ENCODE measurements around the gene RETREG3.
A peak's percentile ranks its signal among the peaks of the same experiment; 100 is the strongest.
"Not testable (repeated sequence)": the region's sequence is repeated elsewhere in the genome, so short reads cannot be mapped to it uniquely, and the experiment has no call there.

The RETREG3 gene

DNA sequence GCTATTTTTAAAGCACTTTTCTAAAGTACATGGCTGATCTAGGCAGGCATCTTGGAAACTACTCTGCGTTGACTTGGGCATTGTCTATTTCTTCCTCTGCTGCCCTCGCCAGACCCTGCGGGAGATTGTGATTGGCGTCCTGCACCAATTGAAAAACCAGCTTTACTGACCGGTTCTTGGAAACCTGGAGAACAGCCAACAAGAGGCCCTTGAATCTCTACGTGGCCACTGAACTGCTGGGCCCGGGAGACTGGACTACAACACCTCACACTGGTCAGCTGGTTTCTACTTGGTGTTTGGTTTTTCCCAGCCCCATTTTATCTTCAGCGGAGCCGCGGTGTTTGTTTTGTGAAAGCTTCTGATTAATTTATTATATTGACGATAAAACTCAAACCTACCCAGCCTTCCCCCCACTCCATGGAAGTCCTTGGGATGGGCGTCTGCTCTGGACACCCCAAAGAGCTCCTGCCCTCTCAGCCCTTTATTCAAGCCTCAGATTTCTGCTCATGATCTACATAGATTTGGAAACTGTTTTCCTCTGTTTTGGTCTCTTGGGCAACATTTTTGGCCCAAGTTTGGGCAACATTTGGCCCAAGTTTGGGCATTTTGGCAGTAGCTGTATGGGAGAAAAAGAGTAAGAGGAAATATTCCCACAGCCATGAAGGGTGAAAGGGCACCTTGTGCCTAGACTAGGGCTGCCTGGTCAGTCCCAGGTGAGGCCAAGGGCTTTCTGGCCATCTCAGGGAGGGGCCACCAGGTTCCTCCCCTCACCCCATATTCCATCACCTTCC is 37.5 kb downstream of the RETREG3 start:
- no peak for DNase-seq

DNA sequence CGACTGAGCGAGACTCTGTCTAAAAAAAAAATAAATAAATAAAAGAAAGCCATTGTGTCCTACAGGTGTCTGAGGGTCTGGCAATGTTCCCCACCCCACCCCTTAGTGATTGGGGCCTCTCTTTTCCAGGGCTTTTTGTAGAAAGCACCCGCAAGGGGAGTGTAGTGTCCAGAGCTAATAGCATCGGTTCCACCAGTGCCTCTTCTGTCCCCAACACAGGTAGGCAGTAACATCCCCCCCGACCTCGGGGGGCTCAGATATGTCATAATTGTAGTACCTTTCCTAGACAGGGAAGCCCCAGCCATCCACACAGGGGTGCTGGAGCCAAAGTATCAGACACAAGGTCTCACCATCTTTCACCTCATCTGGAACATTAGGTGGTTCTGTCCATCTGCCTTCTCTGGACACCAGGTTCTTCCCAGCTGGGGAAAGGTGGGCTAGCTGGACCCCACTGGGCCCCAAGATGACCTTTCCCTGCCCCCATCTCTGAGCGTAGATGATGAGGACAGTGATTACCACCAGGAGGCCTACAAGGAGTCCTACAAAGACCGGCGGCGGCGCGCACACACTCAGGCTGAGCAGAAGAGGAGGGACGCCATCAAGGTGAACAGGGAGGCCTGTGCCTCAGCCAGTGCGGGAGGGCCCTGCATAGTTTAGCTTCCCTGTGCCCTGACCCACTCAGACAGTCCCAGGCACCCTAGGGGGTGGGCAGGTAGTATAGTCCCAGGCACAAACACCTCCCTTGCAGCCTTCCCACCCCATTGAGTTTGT is 40.6 kb downstream of the RETREG3 start:
- no peak for DNase-seq

DNA sequence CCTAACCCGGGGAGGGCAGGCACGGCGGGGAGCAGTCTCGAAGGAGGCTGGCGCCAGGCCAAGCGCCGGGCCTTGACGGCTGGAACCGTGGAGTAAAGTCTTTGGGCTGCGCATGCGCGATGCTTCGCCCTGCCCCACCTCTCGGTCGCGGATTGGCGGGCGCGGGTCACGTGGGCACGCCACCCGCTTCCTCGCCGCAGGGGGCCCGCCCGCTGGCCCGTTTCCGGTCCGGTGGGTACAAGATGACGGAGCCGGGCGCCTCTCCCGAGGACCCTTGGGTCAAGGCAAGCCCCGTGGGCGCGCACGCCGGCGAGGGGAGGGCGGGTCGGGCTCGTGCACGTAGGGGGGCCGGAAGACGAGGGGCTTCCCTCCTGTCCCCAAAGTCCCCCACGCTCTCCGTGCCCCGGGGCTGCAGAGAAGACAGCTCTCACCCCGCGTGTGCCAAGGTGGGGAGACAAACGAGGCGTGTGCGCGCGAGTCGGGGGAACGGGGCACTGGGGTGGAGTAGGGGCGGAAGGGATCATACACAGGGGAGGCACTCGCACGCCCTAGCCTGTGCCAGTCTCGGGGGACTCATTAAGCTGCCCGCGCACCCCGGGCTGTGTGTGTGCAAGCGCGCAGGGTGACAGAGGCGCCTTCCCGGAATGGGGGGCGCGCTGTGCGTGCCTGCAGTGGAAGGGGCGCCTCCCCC is 42.1 kb downstream of the RETREG3 start, which contains the start of gene MLX:
MLX (plus strand) TSS at position 218 of the 691 bp plus-strand sequence; CDS start at position 243, 25 bp downstream.
- peak; percentile 90 for DNase-seq

DNA sequence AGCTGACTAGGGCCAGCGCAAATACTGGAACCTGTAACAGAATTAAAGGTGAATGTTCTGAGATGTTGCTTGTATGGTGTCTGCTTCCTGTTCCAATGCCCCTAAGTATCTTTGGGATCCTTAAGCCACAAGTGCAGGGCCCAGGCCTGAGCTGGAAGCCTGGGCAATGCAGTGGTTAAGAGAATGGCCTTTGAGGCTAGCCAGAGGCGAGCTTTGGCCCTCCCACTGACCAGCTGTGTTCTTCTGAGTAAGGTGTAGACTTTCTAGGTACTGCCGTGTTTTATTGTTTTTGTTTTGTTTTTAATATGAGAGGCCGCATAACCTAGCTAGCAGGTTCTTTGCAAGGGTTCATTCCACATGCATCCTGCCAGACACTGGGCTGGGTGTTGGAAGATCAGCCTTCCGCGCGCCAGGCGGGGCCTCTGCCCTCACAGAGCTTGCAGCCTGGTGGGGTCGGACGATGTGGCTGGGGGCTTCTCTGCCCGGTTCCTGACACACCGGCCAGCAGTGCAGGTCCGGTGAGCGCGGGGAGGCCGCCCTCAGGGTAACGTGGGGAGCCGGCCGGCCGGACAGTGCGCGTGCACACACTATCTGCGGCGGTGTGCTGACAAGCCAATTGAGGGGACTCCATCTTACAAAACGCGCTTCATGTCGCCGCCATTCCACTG is 42.8 kb downstream of the RETREG3 start:
- no peak for DNase-seq

DNA sequence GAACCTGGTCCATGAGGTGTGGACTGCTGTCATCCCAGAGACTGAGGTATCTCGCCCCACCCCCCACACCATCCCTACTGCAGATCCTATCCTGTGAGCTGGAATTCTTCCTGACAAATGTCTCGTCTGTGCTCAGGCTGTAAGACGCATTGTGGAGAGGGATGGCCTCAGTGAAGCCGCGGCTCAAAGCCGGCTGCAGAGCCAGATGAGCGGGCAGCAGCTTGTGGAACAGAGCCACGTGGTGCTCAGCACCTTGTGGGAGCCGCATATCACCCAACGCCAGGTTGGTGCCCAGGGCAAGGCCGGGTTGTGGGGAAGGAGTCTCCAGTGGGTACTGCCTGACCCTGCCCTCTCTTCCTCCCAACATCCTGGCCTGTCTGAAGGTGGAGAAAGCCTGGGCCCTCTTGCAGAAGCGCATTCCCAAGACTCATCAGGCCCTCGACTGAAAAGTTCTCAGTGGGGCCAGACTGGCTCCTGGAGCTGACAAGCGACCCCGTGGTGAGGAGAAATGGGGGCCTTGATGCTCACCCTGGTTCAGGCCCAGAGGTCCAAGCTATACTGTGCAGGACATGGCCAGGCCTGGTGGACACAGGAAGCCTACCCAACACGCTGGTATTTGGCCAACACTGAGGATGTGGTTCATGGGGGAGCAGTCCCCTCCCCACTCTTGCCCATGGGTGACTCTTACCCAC is 43.5 kb downstream of the RETREG3 start:
- no peak for DNase-seq

DNA sequence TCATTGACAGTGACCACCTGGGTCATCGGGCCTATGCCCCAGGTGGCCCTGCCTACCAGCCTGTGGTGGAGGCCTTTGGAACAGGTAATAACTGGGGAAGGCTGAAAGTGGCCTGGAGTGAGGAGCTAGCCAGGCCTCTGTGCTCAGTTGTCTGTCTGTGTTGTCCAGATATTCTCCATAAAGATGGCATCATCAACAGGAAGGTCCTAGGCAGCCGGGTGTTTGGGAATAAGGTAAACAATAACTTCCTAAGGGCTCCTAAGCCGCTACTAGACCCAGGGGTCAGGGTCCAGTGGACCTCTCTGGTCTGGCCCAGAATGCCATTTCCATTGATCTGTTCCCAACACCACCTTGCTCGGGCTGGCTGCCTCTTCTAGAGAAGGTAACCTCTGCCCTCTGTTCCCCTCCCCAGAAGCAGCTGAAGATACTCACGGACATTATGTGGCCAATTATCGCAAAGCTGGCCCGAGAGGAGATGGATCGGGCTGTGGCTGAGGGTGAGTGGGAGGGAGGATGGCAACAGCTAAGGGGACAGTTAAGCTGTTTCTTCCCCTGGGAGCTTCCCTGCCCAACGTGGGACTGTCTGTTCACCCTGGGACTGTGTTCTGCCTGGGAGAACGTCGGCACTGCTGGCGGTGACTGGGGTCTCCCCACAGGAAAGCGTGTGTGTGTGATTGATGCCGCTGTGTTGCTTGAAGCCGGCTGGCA is 44.2 kb downstream of the RETREG3 start:
- no peak for DNase-seq

DNA sequence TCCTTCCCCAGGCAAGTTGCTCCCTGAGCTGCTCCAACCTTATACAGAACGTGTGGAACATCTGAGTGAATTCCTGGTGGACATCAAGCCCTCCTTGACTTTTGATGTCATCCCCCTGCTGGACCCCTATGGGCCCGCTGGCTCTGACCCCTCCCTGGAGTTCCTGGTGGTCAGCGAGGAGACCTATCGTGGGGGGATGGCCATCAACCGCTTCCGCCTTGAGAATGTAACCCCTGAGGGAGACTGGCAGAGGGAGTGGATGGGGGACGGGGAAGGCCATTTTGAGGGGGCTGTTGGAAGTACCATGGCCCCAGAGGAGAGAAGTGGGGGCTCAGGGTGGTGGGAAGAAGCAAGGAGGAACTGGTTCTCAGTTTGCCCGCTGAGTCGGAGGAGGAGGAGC is 45.2 kb downstream of the RETREG3 start:
- no peak for DNase-seq

DNA sequence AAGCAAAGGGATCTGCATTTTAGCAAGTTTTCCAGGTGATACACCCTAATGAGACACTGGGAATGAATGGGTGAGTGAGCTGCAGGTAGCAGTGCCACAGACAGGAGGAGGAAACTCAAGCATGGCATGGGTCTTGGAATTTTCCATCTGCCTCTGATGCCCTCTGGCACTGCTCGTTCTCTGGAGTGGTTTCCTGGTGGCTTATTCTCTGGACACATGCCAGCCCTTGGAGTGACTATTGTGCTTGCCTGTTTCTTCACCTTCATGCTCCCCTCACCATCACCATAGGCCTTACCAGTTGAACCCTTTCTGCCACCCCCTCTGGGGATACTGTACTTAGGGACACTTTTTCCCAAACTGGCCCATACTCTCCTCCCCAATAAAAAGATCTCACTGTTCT is 45.6 kb downstream of the RETREG3 start:
- no peak for DNase-seq

DNA sequence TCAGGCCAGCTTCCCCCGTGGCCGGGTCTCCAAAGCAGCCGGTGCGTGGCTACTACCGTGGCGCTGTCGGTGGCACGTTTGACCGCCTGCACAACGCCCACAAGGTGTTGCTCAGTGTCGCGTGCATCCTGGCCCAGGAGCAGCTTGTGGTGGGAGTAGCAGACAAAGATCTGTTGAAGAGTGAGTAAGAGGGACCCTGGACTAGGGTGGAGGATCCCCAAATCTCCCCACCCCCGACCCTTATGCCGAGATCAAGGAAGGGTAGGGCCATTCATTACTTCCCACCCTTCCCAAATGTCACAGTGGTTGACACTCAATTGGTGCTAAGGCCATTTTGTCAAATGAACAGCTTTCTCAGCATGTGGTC is 46.0 kb downstream of the RETREG3 start:
- no peak for DNase-seq

DNA sequence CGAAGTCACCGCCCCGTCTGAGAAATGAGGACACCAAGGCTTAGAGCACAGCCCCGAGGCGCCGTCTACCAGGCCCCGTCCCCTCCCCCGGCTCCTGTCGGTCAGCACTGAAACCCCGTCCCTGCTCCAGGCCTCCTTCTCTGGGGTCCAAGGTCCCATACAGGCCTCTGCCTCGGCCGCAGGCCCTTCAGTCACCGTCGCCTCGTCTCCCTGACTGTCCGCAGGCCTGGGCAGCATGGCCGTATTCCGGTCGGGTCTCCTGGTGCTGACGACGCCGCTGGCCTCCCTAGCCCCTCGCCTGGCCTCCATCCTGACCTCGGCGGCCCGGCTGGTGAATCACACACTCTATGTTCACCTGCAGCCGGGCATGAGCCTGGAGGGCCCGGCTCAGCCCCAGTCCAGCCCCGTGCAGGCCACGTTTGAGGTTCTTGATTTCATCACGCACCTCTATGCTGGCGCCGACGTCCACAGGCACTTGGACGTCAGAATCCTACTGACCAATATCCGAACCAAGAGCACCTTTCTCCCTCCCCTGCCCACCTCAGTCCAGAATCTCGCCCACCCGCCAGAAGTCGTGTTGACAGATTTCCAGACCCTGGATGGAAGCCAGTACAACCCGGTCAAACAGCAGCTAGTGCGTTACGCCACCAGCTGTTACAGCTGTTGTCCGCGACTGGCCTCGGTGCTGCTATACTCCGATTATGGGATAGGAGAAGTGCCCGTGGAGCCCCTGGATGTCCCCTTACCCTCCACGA is 46.6 kb downstream of the RETREG3 start:
- DNase-seq, result no peak

DNA sequence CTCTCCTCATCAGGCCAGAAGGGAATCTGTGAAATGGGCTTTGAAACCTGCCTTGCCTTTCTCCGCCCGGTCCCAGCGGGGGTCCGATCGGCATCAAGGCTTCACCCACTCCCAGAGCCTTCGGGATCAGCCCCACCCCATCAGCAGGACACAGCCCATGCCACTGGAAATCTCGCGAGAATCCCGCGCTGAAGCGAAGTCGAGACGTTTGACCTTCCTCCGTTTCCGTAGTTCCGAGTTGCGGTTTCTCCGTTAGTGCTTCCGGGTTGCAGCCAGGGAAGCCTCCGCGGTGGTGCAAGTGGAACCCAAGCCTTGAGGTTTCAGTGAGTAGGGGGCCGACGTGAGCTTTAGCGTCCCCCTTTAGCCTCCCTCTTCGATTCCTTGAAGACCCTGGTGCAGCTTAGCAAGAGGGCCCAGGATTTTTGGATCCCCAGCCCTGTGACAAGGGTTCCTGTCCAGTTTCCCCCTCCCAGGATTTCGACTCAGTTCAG is 47.2 kb downstream of the RETREG3 start, which contains the start of gene COASY:
COASY (plus strand) TSS at position 252 of the 491 bp plus-strand sequence. CDS start 475 bp downstream, outside the sequence.
- DNase-seq, result peak; percentile 98

DNA sequence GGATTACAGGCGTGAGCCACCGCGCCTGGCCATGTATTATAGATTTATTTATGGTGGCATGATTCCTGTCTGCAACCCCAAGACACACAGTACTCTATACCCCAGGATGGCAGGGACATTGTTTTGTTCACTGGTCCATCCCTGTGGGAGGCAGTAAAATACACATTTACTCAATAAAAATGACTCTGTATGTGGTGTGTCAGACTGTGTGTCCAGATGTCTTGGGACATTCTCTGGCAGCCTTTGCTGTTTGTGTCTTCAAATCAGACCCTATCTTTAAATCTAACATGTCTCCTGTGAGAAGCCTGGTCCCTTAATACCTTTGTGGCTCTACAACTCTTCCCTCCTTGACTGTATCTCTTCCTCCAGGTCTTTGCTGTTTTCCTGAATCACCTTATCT is 48.9 kb downstream of the RETREG3 start:
- no peak for DNase-seq

DNA sequence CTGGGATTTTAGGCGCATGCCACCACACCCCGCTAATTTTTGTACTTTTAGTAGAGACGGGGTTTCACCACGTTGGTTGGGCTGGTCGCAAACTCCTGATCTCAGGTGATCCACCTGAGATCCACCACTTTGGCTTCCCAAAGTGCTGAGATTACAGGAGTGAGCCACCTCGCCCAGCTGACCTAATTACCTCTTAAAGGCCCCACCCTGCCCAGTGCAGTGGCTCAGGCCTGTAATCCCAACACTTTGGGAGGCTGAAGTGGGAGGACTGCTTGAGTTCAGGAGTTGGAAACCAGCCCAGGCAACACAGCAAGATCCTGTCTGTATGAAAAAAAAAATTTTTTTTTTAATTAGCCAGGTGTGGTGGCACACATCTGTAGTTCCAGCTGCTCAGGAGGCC is 50.1 kb downstream of the RETREG3 start:
- no peak for DNase-seq

DNA sequence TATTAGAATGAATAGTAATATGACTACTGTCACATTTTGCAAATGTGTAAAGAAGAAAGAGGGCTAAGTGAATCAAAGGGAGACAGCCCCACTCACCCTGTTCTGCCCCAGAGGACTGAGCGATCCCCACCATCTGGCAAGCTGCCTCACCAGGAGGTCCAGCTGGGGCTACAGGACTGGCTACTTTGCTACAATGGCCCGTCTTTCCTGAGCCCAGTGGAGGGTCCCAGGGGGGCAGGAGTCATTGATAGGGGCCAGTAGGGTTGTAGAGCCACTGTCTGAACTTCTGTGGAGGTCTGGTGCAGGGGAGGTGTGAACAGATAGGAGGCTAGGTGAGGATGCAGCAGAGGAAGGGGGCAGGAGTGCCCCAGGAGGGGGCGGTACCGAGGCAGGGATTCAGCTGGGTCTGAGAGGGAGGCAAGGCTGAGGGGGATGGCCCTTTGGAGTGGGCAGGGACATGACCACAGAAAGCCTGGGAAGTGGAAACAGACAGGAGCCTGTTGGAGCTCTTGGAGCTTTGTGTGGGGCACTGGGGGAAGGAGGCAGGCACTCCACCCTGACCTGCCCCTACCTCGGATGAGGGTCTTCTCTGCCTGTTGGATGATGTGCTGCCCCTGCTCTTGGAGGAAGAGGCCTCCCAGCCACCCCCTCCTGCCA is 53.1 kb downstream of the RETREG3 start:
- not testable (repeated sequence) for DNase-seq

DNA sequence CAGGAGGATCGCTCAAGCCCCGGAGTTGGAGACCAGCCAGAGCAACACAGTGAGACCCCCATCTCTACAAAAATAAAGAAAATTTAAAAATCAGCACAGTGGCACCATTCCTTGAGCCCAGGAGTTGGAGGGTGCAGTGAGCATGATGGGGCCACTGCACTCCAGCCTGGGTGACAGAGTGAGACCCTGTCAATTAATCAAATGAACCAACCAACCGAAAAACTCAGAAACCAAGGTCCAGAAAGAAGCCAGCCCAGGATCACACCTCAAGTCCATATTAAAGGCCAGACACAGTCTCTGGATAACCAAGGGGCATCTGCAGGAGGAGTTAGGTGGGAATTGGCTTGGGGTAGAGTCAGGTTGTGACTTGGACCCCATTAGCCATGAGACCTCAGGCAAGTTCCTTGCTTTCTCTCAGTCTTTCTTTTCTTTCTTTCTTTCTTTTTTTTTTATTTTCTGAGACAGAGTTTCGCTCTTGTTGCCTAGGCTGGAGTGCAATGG is 54.0 kb downstream of the RETREG3 start:
- no peak for DNase-seq

DNA sequence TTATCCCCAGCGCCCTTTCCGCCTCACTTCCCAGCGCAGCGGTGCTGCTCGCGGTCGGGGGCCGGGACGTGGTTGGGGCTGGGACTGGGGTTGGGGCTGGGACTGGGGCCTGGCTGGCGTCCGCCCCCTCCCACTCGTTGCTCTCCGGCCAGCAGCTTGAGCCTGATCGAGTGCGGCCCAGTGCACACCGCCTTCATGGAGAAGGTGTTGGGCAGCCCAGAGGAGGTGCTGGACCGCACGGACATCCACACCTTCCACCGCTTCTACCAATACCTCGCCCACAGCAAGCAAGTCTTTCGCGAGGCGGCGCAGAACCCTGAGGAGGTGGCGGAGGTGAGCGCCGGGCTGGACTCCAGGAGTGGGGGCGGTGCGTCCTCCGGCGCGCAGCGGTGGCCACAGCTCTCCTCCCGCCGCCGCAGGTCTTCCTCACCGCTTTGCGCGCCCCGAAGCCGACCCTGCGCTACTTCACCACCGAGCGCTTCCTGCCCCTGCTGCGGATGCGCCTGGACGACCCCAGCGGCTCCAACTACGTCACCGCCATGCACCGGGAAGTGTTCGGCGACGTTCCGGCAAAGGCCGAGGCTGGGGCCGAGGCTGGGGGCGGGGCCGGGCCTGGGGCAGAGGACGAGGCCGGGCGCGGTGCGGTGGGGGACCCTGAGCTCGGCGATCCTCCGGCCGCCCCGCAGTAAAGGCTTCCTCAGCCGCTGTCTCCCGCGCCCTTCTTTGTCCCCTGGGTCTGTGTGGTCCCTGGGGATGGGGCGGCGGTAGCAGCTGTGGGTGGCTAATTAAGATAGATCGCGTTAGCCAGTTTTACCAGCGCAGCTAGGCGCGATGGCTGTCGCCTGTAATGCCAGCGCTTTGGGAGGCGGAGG is 54.7 kb downstream of the RETREG3 start:
- peak; percentile 82 for DNase-seq

DNA sequence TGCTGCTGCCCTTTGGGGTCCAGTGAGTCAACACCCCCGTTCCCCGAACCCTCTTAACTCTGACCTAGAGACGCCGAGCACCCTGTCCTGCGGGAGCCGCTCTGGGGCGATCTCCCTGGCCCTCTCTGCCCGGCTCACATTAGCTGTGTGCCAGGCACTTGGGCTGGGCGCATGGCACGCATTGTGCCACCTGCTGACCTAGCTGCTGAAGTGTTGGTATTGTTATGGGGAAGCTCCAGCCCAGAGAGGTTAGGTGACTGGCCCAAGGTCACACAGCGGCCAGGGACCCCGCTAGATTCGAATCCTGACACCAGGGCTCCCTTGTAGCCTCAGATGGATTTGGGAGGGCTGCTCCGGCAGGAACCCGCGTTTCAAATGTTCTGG is 55.3 kb downstream of the RETREG3 start:
- DNase-seq, result no peak

DNA sequence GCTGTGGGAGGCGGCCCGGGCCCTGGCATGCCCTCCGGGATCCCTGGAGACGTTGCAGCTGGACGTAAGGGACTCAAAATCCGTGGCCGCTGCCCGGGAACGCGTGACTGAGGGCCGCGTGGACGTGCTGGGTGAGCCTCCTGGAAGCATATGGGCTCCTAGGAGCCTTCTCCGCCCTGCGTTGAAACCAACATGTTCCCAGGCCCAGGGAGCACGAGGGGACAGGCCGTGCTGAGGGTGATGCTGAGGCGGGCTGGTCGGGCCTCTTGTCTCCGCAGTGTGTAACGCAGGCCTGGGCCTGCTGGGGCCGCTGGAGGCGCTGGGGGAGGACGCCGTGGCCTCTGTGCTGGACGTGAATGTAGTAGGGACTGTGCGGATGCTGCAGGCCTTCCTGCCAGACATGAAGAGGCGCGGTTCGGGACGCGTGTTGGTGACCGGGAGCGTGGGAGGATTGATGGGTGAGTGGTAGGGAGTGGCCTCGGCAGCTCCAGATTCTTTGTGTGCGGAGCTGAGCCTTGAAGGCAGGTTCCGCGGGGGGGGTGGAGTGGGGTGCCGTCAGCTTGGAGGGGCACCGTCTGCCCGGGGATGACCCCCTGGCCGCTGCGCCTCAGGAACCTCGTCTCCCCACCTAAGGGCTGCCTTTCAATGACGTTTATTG is 55.9 kb downstream of the RETREG3 start:
- DNase-seq, result no peak
